SK-N-SH (cell line): Measurements from ENCODE around the gene FRMD6. TPM values are rescaled to one million over a fixed set of nuclear protein-coding genes. Genes with fewer than 3 reads are reported as not detected.

Experiments
- CTCF ChIA-PET: fragments of 300-600, 350-600 bp; formaldehyde crosslinking; extraction: SDS; loops from one replicate; lab custom pipeline; 2021; lab: Yijun Ruan, JAX
- POLR2A ChIA-PET: fragments of 350-600 bp; sonication (Branson Sonifier 250); formaldehyde crosslinking; extraction: SDS; loops from one replicate; lab custom pipeline; 2020; ENCODE audit warnings: antibody characterized with exemption, inconsistent platforms; lab: Yijun Ruan, JAX
- DNase-seq: peaks from one replicate; pipeline ENCODE4 v3.0.0; 2012
- H2AFZ ChIP-seq: fragments of 200-600 bp; sonication (generic); 2 replicates; pipeline ENCODE4 v1.8.1; 2016; ENCODE audit warnings: antibody characterized with exemption, mild to moderate bottlenecking, low read depth
- H3F3A ChIP-seq: fragments of 200-600 bp; sonication (generic); replicated peaks from 2 replicates; pipeline ENCODE3; 2016; ENCODE audit warnings: antibody characterized with exemption, mild to moderate bottlenecking; ENCODE audit not compliant: insufficient read depth
- H3K27ac ChIP-seq, 2 experiments: fragments of 200-500 bp in 1 of 2; fragments of 200-600 bp in 1 of 2; sonication (Bioruptor generic) in 1 of 2; sonication (generic), shearing (Covaris generic) in 1 of 2; 2 replicates each; pipeline versions ENCODE4 v1.5.1 to v1.6.1; 2014 to 2016; ENCODE audit warnings: low read depth in 2 of 2, inconsistent platforms in 1 of 2, low read length in 1 of 2, mild to moderate bottlenecking in 1 of 2, mixed read lengths in 1 of 2
- H3K27me3 ChIP-seq: fragments of 200-600 bp; sonication (generic), shearing (Covaris generic); 2 replicates; pipeline ENCODE4 v1.6.1; 2016; ENCODE audit warnings: mixed run types; ENCODE audit not compliant: insufficient read depth
- H3K36me3 ChIP-seq, 2 experiments: fragments of 200-500 bp in 1 of 2; fragments of 200-600 bp in 1 of 2; sonication (Bioruptor generic) in 1 of 2; sonication (generic) in 1 of 2; replicated peaks in 1 of 2; 2 replicates each; pipeline versions ENCODE3 to v1.5.1; 2014 to 2016; ENCODE audit warnings: low read length in 1 of 2, mild to moderate bottlenecking in 1 of 2; ENCODE audit not compliant: insufficient read depth in 2 of 2, control insufficient read depth in 1 of 2
- H3K4me1 ChIP-seq, 2 experiments: fragments of 200-500 bp in 1 of 2; fragments of 200-600 bp in 1 of 2; sonication (Bioruptor generic) in 1 of 2; sonication (generic), shearing (Covaris generic) in 1 of 2; 2 replicates each; pipeline versions ENCODE4 v1.5.1 to v1.6.1; 2014 to 2016; ENCODE audit warnings: low read depth in 1 of 2, low read length in 1 of 2, mixed run types in 1 of 2; ENCODE audit not compliant: insufficient read depth in 2 of 2, control insufficient read depth in 1 of 2
- H3K4me2 ChIP-seq: fragments of 200-600 bp; sonication (generic), shearing (Covaris generic); 2 replicates; pipeline ENCODE4 v1.6.1; 2017; ENCODE audit warnings: mixed run types
- H3K4me3 ChIP-seq, 2 experiments: fragments of 200-500 bp in 1 of 2; fragments of 200-600 bp in 1 of 2; sonication (Bioruptor generic) in 1 of 2; sonication (generic), shearing (Covaris generic) in 1 of 2; 2 replicates each; pipeline versions ENCODE4 v1.5.1 to v1.8.1; 2014 to 2016; ENCODE audit warnings: low read depth in 2 of 2, inconsistent platforms in 1 of 2, low read length in 1 of 2, mild to moderate bottlenecking in 1 of 2, mixed read lengths in 1 of 2, moderate library complexity in 1 of 2
- H3K79me2 ChIP-seq: fragments of 200-600 bp; sonication (generic); 2 replicates; pipeline ENCODE4 v1.8.1; 2017; ENCODE audit warnings: mild to moderate bottlenecking; ENCODE audit not compliant: insufficient read depth
- H3K9ac ChIP-seq: fragments of 200-600 bp; sonication (generic); 2 replicates; pipeline ENCODE4 v1.6.1; 2017; ENCODE audit warnings: mixed run types
- H3K9me2 ChIP-seq: fragments of 200-600 bp; sonication (generic); 2 replicates; pipeline ENCODE4 v1.6.1; 2017; ENCODE audit warnings: mixed run types
- H3K9me3 ChIP-seq: fragments of 200-600 bp; sonication (generic); 2 replicates; pipeline ENCODE4 v1.6.1; 2017; ENCODE audit warnings: mixed run types, mild to moderate bottlenecking, moderate library complexity
- H4K20me1 ChIP-seq: fragments of 200-600 bp; sonication (generic); 2 replicates; pipeline ENCODE4 v1.6.1; 2017; ENCODE audit warnings: mild to moderate bottlenecking, mixed run types; ENCODE audit not compliant: insufficient read depth
- EP300 ChIP-seq, 2 experiments: IDR thresholded peaks; 2 replicates each; pipeline versions ENCODE4 v1.4.0 to v1.6.1; 2012; ENCODE audit warnings: borderline replicate concordance in 1 of 2, low read depth in 1 of 2, low read length in 1 of 2
- EZH2phosphoT487 ChIP-seq: fragments of 200-600 bp; sonication (generic); IDR thresholded peaks from 2 replicates; pipeline ENCODE4 v1.6.1; 2017; ENCODE audit warnings: low read depth, mixed run types, mild to moderate bottlenecking, antibody characterized with exemption, moderate library complexity, borderline replicate concordance
- FOSL2 ChIP-seq: IDR thresholded peaks from 2 replicates; pipeline ENCODE4 v1.4.0; 2012; ENCODE audit warnings: low read depth, mild to moderate bottlenecking, moderate library complexity, borderline replicate concordance
- FOXM1 ChIP-seq: IDR thresholded peaks from 2 replicates; pipeline ENCODE4 v1.4.0; 2012; ENCODE audit warnings: low read depth, mild to moderate bottlenecking
- GABPA ChIP-seq: IDR thresholded peaks from 2 replicates; pipeline ENCODE4 v1.4.0; 2012; ENCODE audit warnings: low read depth, mild to moderate bottlenecking
- RAD21 ChIP-seq: IDR thresholded peaks from 2 replicates; pipeline ENCODE4 v1.6.1; 2012; ENCODE audit warnings: mild to moderate bottlenecking, low read length
- RCOR1 ChIP-seq: fragments of 150-350 bp; IDR thresholded peaks from 2 replicates; pipeline ENCODE4 v1.6.1; 2017; ENCODE audit warnings: antibody characterized with exemption, low read length
- RFX5 ChIP-seq: IDR thresholded peaks from 2 replicates; pipeline ENCODE4 v1.6.1; 2012; ENCODE audit warnings: mild to moderate bottlenecking, improper control_type of control experiment, low read length
- RXRA ChIP-seq: IDR thresholded peaks from 2 replicates; pipeline ENCODE4 v1.4.0; 2012; ENCODE audit warnings: low read depth, mild to moderate bottlenecking, borderline replicate concordance
- TCF12 ChIP-seq: IDR thresholded peaks from 2 replicates; pipeline ENCODE4 v1.4.0; 2012
- USF1 ChIP-seq: IDR thresholded peaks from 2 replicates; pipeline ENCODE4 v1.4.0; 2012; ENCODE audit warnings: low read depth, borderline replicate concordance
- USF2 ChIP-seq: fragments of 150-350 bp; IDR thresholded peaks from 2 replicates; pipeline ENCODE4 v1.6.1; 2017; ENCODE audit warnings: antibody characterized with exemption, low read length, low read depth, borderline replicate concordance
- YY1 ChIP-seq: IDR thresholded peaks from 2 replicates; pipeline ENCODE4 v1.4.0; 2012; ENCODE audit warnings: low read depth, mild to moderate bottlenecking
- ZBTB33 ChIP-seq: IDR thresholded peaks from 2 replicates; pipeline ENCODE4 v1.4.0; 2012; ENCODE audit warnings: low read depth, borderline replicate concordance
- WGBS: methylation state at CpG from one replicate; pipeline ENCODE4 v1.1.6; 2017; ENCODE audit warnings: low lambda C conversion rate; 5-methylcytosine and 5-hydroxymethylcytosine counted together
- polyA plus RNA-seq, 3 experiments: library from polyadenylated mRNA; depleted of rRNA; stranded (reverse); fragments of >200 nt; gene quantifications; 2 replicates each; pipeline ENCODE4 v1.2.3, GENCODE V29; 2012
- TF ChIP-seq, protein P1 (sequence below): IDR thresholded peaks from 2 replicates; pipeline ENCODE4; 2012
- TF ChIP-seq, protein P2 (sequence below): fragments of 150-350 bp; IDR thresholded peaks from 2 replicates; pipeline ENCODE4 v1.6.1; 2016; ENCODE audit warnings: mild to moderate bottlenecking, low read depth, low read length

FRMD6 gene
- polyA plus RNA-seq, 1 of the 3 experiments (the other 2 are of a cell fraction): 147 TPM

DNA sequence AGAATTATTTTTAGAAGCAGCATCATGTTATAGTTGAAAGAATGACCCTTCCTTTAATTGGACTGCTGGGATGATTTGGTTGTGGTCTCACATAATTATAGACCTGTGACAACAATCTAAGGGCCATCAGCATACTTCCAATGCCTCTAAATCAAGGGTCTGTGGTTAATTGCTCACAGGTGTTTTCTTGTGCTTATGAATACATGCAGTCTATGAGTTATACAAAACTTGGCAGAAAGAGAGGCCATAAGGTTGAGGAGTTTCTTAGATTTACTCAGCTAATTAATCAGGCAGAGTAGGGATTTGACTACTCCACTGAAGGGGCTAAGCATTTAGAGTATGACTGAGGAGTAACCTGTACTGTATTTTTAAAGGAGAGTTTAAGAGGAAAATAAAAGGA lies 37.0 kb upstream of the FRMD6 start (continued):
- TF ChIP-seq RAD21: no peak
- no peak for TF ChIP-seq USF1
- TF ChIP-seq EP300 (IDR thresholded peaks at IDR 0.05; ENCODE audit: borderline replicate concordance in 1 of 2, low read depth in 1 of 2, low read length in 1 of 2): 0 out of 4 replicates have a peak, but pooled peaks of 1 of the 2 experiments have one; percentile 8
- no peak for TF ChIP-seq USF2
- TF ChIP-seq, protein P1, sequence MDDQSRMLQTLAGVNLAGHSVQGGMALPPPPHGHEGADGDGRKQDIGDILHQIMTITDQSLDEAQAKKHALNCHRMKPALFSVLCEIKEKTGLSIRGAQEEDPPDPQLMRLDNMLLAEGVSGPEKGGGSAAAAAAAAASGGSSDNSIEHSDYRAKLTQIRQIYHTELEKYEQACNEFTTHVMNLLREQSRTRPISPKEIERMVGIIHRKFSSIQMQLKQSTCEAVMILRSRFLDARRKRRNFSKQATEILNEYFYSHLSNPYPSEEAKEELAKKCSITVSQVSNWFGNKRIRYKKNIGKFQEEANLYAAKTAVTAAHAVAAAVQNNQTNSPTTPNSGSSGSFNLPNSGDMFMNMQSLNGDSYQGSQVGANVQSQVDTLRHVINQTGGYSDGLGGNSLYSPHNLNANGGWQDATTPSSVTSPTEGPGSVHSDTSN: peak; percentile 26; the same call in 1 of the 2 replicates
- no peak for TF ChIP-seq YY1
- peak; percentile 80 for TF ChIP-seq TCF12
- no peak; the same call in 1 of the 2 replicates for TF ChIP-seq FOSL2
- TF ChIP-seq ZBTB33: no peak

DNA sequence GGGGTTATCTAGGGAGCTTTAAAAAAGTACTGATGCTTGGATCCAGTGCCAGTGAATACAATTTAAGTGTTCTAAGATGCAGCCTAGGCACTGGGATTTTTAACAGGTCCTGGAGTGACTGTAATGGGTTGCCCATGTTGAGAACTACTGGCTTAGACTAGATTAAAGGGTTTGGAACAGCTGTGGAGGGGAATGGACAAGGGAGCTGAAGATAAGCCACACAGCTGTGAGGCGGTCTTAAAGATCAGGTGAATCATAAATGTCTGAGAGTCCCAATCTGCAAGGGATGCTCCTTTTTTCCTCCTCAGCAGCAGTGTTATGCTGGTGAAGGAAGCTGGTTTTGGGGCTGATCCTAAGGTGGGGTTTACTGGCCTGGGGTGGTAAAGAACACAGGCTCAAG lies 35.5 kb upstream of the FRMD6 start:
- H3K36me3 ChIP-seq: no peaks in the 10 kb centered on the region
- H3K27ac ChIP-seq: peak overlapping the region in 1 of 2 experiments; percentile 75; a peak in 1 of 4 replicates
- peaks cover 3% of the 10 kb centered on the region in 2 experiments; a peak in 3 of 4 replicates for H3K4me1 ChIP-seq
- no peak overlapping the region for H2AFZ ChIP-seq
- no peaks in the 10 kb centered on the region for H3K79me2 ChIP-seq
- H3K4me3 ChIP-seq: no peak overlapping the region
- CTCF ChIA-PET: interaction anchor here (1.1 kb wide), 1 partner anchor 9 kb away, joined by 4 read pairs; no protein-coding TSS in a partner anchor
- no peaks in the 10 kb centered on the region for H4K20me1 ChIP-seq
- H3K27me3 ChIP-seq: no peaks in the 10 kb centered on the region
- WGBS: 100% methylated on average over 1 of the region's 1 CpG
- DNase-seq: no peak
- H3K9me2 ChIP-seq: no peaks in the 10 kb centered on the region
- POLR2A ChIA-PET: no interaction called here
- H3K9me3 ChIP-seq: no peaks in the 10 kb centered on the region
- TF ChIP-seq RFX5 (no peak), GABPA (no peak), RXRA (no peak), EZH2phosphoT487 (no peak), FOXM1 (no peak), ZBTB33 (no peak), USF1 (no peak), EP300 (IDR thresholded peaks at IDR 0.05; ENCODE audit: borderline replicate concordance in 1 of 2, low read depth in 1 of 2, low read length in 1 of 2) (no peak), RCOR1 (no peak)
- TF ChIP-seq, protein P2, sequence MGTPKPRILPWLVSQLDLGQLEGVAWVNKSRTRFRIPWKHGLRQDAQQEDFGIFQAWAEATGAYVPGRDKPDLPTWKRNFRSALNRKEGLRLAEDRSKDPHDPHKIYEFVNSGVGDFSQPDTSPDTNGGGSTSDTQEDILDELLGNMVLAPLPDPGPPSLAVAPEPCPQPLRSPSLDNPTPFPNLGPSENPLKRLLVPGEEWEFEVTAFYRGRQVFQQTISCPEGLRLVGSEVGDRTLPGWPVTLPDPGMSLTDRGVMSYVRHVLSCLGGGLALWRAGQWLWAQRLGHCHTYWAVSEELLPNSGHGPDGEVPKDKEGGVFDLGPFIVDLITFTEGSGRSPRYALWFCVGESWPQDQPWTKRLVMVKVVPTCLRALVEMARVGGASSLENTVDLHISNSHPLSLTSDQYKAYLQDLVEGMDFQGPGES: no peak
- TF ChIP-seq, protein P1: no peak
- H3K9ac ChIP-seq: no peak overlapping the region
- peak overlapping the region; percentile 1; the same call in 1 of the 2 replicates for H3K4me2 ChIP-seq
- peaks cover 7% of the 10 kb centered on the region for H3F3A ChIP-seq
